Astrocyte (in vitro differentiated cells and primary cell): ENCODE results near the gene HIC2.

ENCODE experiments used
- CTCF ChIP-seq: IDR thresholded peaks from 2 replicates; pipeline ENCODE4 v1.5.1; 2011; ENCODE audit warnings: low read depth, mild to moderate bottlenecking, inconsistent platforms, low read length, moderate library complexity; ENCODE audit not compliant: insufficient read depth
- EZH2 ChIP-seq: IDR thresholded peaks from 2 replicates; pipeline ENCODE4 v1.6.1; 2012; ENCODE audit warnings: mild to moderate bottlenecking, low read length, inconsistent platforms; ENCODE audit not compliant: insufficient read depth

DNA sequence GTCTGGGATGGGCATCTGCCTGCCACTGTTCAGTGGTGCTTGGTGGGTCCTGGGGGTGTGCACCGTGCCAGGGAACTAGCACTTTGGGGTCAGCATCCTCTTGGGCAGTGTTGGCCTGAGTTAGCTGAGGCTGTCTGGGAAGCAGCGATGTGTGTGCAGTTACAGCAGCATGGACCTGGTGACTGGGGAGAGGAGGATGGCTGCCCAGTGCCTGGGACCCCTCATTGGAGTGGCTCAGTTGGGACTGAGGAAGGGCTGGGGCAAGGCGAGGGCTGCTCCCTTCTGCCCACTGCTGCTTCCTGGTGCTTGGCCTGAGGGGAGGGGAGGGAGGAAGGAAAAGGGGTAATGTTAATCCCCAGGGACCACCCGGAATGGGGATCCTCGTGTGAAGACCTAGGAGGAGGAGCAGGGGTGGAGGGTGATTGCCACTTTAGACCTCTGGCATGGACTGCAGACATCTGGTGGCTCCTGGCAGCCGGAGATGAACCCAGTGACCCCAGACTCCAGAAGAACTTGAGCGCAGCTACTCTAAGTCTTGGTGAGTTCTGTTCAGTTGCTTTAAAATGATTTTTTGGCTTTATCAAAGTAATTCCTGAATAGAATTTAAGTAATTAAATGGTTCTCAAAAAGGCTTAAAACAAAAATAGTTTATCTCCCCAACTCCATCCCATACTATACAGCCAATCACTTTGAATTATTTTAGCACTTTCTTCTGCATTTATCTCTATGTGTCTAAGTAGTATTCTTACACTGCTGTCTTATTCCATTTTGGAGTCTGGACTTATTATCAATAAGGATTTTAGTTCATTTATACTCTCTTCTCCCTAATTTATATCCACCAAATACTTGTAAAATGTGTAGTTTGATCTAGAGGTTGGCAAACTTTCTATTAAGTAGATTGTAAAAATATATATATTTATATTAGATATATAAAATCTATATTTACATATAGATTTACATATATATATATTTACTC is 34.7 kb downstream of the HIC2 start:
- TF ChIP-seq CTCF (no peak), EZH2 (no peak)
